ENCODE data around the gene TRIM62. TPM values are rescaled to one million over a fixed set of nuclear protein-coding genes. Genes with fewer than 3 reads are reported as not detected.

The TRIM62 gene
- polyA plus RNA-seq, 2 of the 4 experiments (the other 2 are of a cell fraction): 0.79 to 1.5 TPM

GRCh38 chr1:33177996-33178540, 3.8 kb downstream of the TRIM62 start:
- no peak for DNase-seq (ENCODE audit: low read depth in 1 of 2, low spot score in 1 of 2)
- CTCF ChIA-PET: no interaction called here
- H3K4me1 ChIP-seq: peaks cover 8% of the 10 kb centered on the region; the same call in 2 of the 3 replicates
- H3K27ac ChIP-seq: no peak overlapping the region
- no peak for TF ChIP-seq RFX5 (IDR thresholded peaks at IDR 0.05)
- POLR2A ChIA-PET: no interaction called here
- no peak for FAIRE-seq
- H3K4me3 ChIP-seq: no peak overlapping the region
- WGBS (ENCODE audit: missing lambda C conversion rate): 63% methylated on average over 3 of the region's 3 CpGs
- no peak overlapping the region for H3K4me2 ChIP-seq
- H3K9me3 ChIP-seq: no peaks in the 10 kb centered on the region
- ATAC-seq: no peak

- Histone ChIP-seq H3K4me1 (0 out of 3 replicates have a peak, but pooled peaks cover 3% of the 10 kb centered on the region), H3K4me2 (no peak overlapping the region), H3K9me3 (no peaks in the 10 kb centered on the region), H3K27ac (no peak overlapping the region), H3K4me3 (no peak overlapping the region)
- TF ChIP-seq TP53 (CRISPR knock-in tag; IDR thresholded peaks at IDR 0.05): no peak
- TF ChIP-seq EHMT2 (IDR thresholded peaks at IDR 0.05; ENCODE audit: low read depth): no peak
- no peak for TF ChIP-seq HES2 (IDR thresholded peaks at IDR 0.05)
- no peak for TF ChIP-seq TFCP2L1 (CRISPR knock-in tag; IDR thresholded peaks at IDR 0.05)
- no peak for TF ChIP-seq HDAC2 (IDR thresholded peaks at IDR 0.05)
- TF ChIP-seq ELK1 (IDR thresholded peaks at IDR 0.05; ENCODE audit: low read depth, low read length): no peak
- TF ChIP-seq BHLHE40 (IDR thresholded peaks at IDR 0.05; ENCODE audit: low read depth, low read length): no peak
- TF ChIP-seq EP300 (IDR thresholded peaks at IDR 0.05): no peak
- TF ChIP-seq USF2 (IDR thresholded peaks at IDR 0.05): no peak
- no peak for TF ChIP-seq RAD21 (conservative IDR thresholded peaks at IDR 0.05 in 1 of 2, IDR thresholded peaks at IDR 0.05 in 1 of 2)
- TF ChIP-seq JUN (IDR thresholded peaks at IDR 0.05): no peak
- no peak for TF ChIP-seq EHF (CRISPR knock-in tag; IDR thresholded peaks at IDR 0.05)
- no peak for TF ChIP-seq MAX (IDR thresholded peaks at IDR 0.05)
- TF ChIP-seq FOXS1 (CRISPR knock-in tag; IDR thresholded peaks at IDR 0.05): no peak
- ATAC-seq: no peak
- ChIA-PET POLR2A (no interaction called here), CTCF (no interaction called here)
- DNase-seq (ENCODE audit: low read depth in 1 of 2, low spot score in 1 of 2): no peak
- 80% methylated on average over 4 of the region's 4 CpGs for WGBS (ENCODE audit: missing lambda C conversion rate)
- FAIRE-seq: no peak
These were observed 5.0 kb downstream of the TRIM62 start for GRCh38 chr1:33176887-33177286.

- Histone ChIP-seq H3K9me3 (no peaks in the 10 kb centered on the region), H3K4me2 (no peak overlapping the region), H3K4me1 (0 out of 3 replicates have a peak, but pooled peaks cover 3% of the 10 kb centered on the region), H3K27ac (no peak overlapping the region), H3K4me3 (no peak overlapping the region)
- TF ChIP-seq POLR2A (IDR thresholded peaks at IDR 0.05; ENCODE audit: low read length) (no peak), TP53 (CRISPR knock-in tag; IDR thresholded peaks at IDR 0.05) (no peak), REST (IDR thresholded peaks at IDR 0.05) (no peak), EHMT2 (IDR thresholded peaks at IDR 0.05; ENCODE audit: low read depth) (no peak), CHD2 (IDR thresholded peaks at IDR 0.05; ENCODE audit: low read length, partially characterized antibody) (no peak), ZSCAN20 (CRISPR knock-in tag; IDR thresholded peaks at IDR 0.05) (no peak), MYC (IDR thresholded peaks at IDR 0.05; ENCODE audit: borderline replicate concordance, low read length) (no peak), MAZ (IDR thresholded peaks at IDR 0.05; ENCODE audit: borderline replicate concordance, low read depth, low read length) (no peak), PHF8 (IDR thresholded peaks at IDR 0.05; ENCODE audit: borderline replicate concordance, low read depth) (no peak), GATA3 (IDR thresholded peaks at IDR 0.05; ENCODE audit: borderline replicate concordance) (no peak), FOSB (CRISPR knock-in tag; IDR thresholded peaks at IDR 0.05) (no peak), ELK1 (IDR thresholded peaks at IDR 0.05; ENCODE audit: low read depth, low read length) (no peak), MAFK (IDR thresholded peaks at IDR 0.05; ENCODE audit: partially characterized antibody) (no peak)
- ATAC-seq (no peak), FAIRE-seq (no peak), DNase-seq (ENCODE audit: low read depth in 1 of 2, low spot score in 1 of 2) (no peak)
- ChIA-PET POLR2A (no interaction called here), CTCF (no interaction called here)
- 76% methylated on average over 5 of the region's 11 CpGs for WGBS (ENCODE audit: missing lambda C conversion rate)
These were observed 5.4 kb downstream of the TRIM62 start for GRCh38 chr1:33176362-33176850.

Measured in A549 (cell line).